Measurements from ENCODE around the gene ATP2B1.

Gene ATP2B1

DNA sequence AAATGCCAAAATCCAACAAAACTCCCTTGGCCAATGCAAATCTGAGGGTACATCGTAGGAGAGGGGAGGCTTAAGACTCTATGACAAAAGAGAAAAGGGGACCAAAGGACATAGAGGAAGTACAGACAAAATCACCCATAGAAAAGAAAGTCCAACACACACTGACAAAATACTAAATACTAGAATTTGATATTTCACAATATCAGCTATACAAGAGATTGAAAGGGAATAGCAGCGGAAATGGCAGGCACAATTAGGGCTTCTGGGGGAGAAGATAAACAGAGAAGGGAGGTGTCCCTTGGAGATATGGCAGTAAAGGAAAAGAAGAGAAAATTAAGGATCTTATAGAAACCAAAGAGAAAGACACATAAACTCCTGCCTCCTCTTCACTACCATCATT lies 29.0 kb downstream of the ATP2B1 start:
- TF ChIP-seq, protein P1, sequence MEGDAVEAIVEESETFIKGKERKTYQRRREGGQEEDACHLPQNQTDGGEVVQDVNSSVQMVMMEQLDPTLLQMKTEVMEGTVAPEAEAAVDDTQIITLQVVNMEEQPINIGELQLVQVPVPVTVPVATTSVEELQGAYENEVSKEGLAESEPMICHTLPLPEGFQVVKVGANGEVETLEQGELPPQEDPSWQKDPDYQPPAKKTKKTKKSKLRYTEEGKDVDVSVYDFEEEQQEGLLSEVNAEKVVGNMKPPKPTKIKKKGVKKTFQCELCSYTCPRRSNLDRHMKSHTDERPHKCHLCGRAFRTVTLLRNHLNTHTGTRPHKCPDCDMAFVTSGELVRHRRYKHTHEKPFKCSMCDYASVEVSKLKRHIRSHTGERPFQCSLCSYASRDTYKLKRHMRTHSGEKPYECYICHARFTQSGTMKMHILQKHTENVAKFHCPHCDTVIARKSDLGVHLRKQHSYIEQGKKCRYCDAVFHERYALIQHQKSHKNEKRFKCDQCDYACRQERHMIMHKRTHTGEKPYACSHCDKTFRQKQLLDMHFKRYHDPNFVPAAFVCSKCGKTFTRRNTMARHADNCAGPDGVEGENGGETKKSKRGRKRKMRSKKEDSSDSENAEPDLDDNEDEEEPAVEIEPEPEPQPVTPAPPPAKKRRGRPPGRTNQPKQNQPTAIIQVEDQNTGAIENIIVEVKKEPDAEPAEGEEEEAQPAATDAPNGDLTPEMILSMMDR (IDR thresholded peaks at IDR 0.05; ENCODE audit: extremely low read depth, missing control alignments): no peak

DNA sequence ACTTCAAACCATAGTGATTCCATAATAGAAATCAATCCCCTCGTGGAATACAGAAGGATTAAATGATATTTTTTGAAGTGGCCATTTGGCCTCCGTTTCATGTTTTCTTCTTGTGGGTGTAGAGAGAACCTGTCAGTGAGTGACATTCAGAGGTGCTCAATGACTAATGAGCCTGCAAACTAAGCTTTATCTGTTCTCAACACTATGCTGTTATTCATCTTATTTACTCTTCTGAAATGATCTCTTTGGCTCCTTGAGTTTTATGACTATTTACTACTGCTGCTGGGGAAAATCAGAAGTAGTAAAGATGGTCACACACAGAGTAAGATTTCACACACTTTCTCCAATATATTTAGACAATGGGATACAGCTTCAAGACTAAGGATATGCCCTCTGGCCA lies 30.4 kb downstream of the ATP2B1 start:
- DNase-seq (ENCODE audit: low spot score): no peak
- TF ChIP-seq, protein P1 (IDR thresholded peaks at IDR 0.05; ENCODE audit: extremely low read depth, missing control alignments): no peak

More for the DNA sequence above, 29.0 kb downstream of the ATP2B1 start:
- no peak for DNase-seq (ENCODE audit: low spot score)

DNA sequence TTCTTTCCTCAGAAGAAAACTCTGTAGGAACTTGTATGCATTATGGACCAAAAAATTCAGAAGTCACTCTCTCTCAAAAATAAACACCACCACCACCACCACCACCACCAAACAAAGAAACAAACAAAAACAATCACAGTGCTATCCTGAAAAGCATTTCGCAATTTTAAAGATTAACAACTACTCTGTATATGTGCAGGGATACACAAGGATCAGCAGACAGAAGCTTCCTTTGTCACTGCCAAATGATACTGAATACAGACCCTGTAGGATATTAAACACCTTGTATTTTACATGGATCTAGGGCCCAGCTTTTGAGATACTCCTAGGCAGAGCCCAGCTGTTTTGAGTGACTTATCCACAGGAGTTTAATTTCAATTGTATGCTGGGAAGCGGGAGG lies 31.7 kb downstream of the ATP2B1 start:
- TF ChIP-seq, protein P1 (IDR thresholded peaks at IDR 0.05; ENCODE audit: extremely low read depth, missing control alignments): no peak
- no peak for DNase-seq (ENCODE audit: low spot score)

DNA sequence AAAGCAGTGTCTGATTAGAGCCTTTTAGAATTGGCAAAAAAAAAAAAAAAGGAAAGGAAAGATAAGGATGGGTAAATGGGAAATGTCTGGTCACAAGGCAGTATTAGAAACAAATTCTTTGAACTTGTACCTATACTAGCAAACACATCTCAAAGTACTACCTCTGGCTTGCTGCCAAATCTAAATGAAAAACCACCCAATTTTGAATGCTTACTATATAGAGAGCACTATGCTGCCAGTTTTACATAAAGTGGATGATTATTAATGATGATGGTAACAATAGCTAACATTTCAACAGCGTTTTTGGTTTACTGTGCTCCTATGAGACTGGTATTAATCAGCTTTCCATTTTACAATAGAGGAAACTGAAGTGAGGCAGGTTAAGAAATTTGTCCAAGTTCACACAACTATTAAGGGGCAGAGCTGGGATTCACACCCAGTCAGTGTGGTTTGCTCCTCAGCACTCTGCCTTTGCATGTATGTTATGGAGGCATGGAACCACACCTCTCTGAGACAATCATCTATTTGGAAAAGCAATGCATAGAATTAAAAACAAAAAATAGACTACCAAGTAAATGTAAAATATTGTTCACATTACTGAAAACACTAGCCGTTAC lies 34.2 kb downstream of the ATP2B1 start:
- TF ChIP-seq, protein P1 (IDR thresholded peaks at IDR 0.05; ENCODE audit: extremely low read depth, missing control alignments): no peak
- no peak for DNase-seq (ENCODE audit: low spot score)

DNA sequence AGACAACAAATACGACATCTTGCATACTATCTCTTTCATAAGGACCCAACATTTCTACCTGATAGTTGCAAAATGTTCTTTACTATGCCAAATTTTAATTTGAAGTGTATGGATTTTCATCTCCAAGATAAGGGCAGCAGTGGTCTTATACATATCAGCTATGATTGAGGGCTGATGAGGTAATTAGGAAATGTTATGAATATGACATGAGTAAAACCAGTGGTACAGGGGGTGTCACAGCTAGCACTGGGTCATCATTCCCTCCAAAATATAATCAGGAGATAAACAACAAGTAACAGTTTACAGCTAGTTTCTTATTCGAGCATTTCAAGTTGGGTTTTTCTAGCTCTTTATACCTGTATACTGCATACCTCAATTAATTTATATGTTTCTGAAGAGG lies 35.0 kb downstream of the ATP2B1 start:
- TF ChIP-seq, protein P1 (IDR thresholded peaks at IDR 0.05; ENCODE audit: extremely low read depth, missing control alignments): no peak
- no peak for DNase-seq (ENCODE audit: low spot score)

DNA sequence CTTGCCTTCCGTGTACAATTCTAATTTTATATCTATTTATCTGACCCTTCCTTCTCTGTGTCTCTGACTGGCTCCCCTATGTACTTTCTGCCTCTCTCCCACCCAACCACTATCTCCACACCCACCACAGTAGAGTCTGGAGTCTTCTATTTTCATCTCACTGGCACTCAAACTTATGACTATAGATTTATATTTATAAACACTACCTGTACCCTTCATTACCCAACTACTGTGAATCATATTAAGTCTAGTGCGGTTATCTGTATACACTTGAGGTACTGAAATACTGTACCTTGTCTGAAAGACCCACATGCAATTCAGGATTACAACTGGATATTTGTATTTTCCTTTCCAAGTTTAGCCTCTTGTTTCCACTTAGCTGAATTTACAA lies 36.1 kb downstream of the ATP2B1 start:
- TF ChIP-seq, protein P1 (IDR thresholded peaks at IDR 0.05; ENCODE audit: extremely low read depth, missing control alignments): no peak
- DNase-seq (ENCODE audit: low spot score): no peak

DNA sequence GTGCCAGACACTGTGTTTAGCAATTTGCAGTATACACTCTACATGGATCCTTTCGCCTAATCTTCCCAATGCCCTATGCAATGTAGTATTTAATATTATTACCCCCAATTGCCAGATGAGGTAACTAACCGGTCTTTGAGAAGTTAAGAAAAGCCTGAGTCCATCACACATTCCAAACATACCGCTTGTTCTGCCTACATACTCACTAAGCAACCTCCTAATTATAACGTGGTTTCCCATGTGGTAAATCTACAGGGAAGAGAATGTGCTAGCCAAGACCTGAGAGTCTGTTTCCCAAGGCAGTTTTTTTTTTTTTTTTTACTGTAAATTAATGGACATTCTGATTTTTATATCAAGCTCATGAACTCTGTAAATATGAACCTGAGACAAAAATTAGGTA lies 37.2 kb downstream of the ATP2B1 start:
- TF ChIP-seq, protein P1 (IDR thresholded peaks at IDR 0.05; ENCODE audit: extremely low read depth, missing control alignments): no peak

More for the DNA sequence above, 37.2 kb downstream of the ATP2B1 start:
- no peak for DNase-seq (ENCODE audit: low spot score)
